ENCODE measurements around the gene SERPINA12.

SERPINA12 gene

GRCh38 chr14:94505641-94506040 lies 3.6 kb downstream of the SERPINA12 start:
- Histone ChIP-seq H3K9me3 (ENCODE audit: insufficient read depth, low read length) (no peaks in the 10 kb centered on the region), H3K9ac (ENCODE audit: insufficient read length, low read depth) (no peak overlapping the region), H3K4me1 (ENCODE audit: insufficient read depth, insufficient read length) (no peaks in the 10 kb centered on the region), H3K4me3 (ENCODE audit: insufficient read length, low read depth) (no peak overlapping the region), H3K36me3 (ENCODE audit: insufficient read depth, insufficient read length, low read length) (no peaks in the 10 kb centered on the region), H3K27me3 (ENCODE audit: insufficient read depth, insufficient read length) (no peaks in the 10 kb centered on the region)
- TF ChIP-seq SUZ12 (IDR thresholded peaks at IDR 0.05; ENCODE audit: extremely low read depth, insufficient read depth, insufficient read length) (no peak), YY1 (IDR thresholded peaks at IDR 0.05; ENCODE audit: insufficient read depth, insufficient read length) (no peak), ZNF274 (IDR thresholded peaks at IDR 0.05; ENCODE audit: low read depth, low read length) (no peak)
- no peak for DNase-seq (ENCODE audit: low read depth, low spot score)

GRCh38 chr14:94505206-94505605 lies 4.1 kb downstream of the SERPINA12 start:
- no peaks in the 10 kb centered on the region for H3K4me1 ChIP-seq (ENCODE audit: insufficient read depth, insufficient read length)
- H3K4me3 ChIP-seq (ENCODE audit: insufficient read length, low read depth) = no peak overlapping the region
- DNase-seq (ENCODE audit: low read depth, low spot score) = no peak
- no peaks in the 10 kb centered on the region for H3K27me3 ChIP-seq (ENCODE audit: insufficient read depth, insufficient read length)
- no peaks in the 10 kb centered on the region for H3K36me3 ChIP-seq (ENCODE audit: insufficient read depth, insufficient read length, low read length)
- TF ChIP-seq YY1 (IDR thresholded peaks at IDR 0.05; ENCODE audit: insufficient read depth, insufficient read length) = no peak
- no peak for TF ChIP-seq ZNF274 (IDR thresholded peaks at IDR 0.05; ENCODE audit: low read depth, low read length)
- no peak overlapping the region for H3K9ac ChIP-seq (ENCODE audit: insufficient read length, low read depth)
- H3K9me3 ChIP-seq (ENCODE audit: insufficient read depth, low read length) = no peaks in the 10 kb centered on the region

GRCh38 chr14:94501588-94502516 lies 7.4 kb downstream of the SERPINA12 start:
- Histone ChIP-seq H3K4me3 (ENCODE audit: insufficient read length, low read depth) (no peak overlapping the region), H3K36me3 (ENCODE audit: insufficient read depth, insufficient read length, low read length) (no peaks in the 10 kb centered on the region), H3K4me1 (ENCODE audit: insufficient read depth, insufficient read length) (no peaks in the 10 kb centered on the region), H3K27me3 (ENCODE audit: insufficient read depth, insufficient read length) (no peaks in the 10 kb centered on the region), H3K9ac (ENCODE audit: insufficient read length, low read depth) (no peak overlapping the region), H3K9me3 (ENCODE audit: insufficient read depth, low read length) (no peaks in the 10 kb centered on the region)
- TF ChIP-seq ZNF274 (IDR thresholded peaks at IDR 0.05; ENCODE audit: low read depth, low read length) = no peak
- TF ChIP-seq YY1 (IDR thresholded peaks at IDR 0.05; ENCODE audit: insufficient read depth, insufficient read length) = no peak
- no peak for TF ChIP-seq SUZ12 (IDR thresholded peaks at IDR 0.05; ENCODE audit: extremely low read depth, insufficient read depth, insufficient read length)
- DNase-seq (ENCODE audit: low read depth, low spot score) = no peak

DNA sequence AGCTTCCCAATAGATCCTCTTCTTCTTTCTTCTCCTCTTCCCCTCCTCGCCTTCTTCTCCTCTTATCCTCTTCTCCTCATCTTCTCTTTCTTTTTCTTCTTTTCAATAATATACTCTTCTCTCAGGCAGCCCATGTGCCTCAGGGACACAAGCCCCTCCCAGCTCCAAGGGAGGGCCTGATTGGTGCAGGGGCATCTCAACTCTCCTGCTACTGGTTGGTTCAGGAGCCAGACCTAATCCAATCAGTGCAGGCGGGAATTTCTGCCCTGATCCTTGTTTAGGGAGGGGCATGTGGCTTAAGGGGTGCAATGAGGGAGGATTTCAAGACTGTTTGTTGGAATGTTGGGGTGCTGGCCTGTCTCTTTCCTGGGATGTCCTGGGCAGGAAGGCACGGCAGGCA lies 9.0 kb downstream of the SERPINA12 start:
- no peak for DNase-seq (ENCODE audit: low read depth, low spot score)
- TF ChIP-seq ZNF274 (IDR thresholded peaks at IDR 0.05; ENCODE audit: low read depth, low read length) = no peak
- TF ChIP-seq YY1 (IDR thresholded peaks at IDR 0.05; ENCODE audit: insufficient read depth, insufficient read length) = no peak
- TF ChIP-seq SUZ12 (IDR thresholded peaks at IDR 0.05; ENCODE audit: extremely low read depth, insufficient read depth, insufficient read length) = no peak
- Histone ChIP-seq H3K9ac (ENCODE audit: insufficient read length, low read depth) (no peak overlapping the region), H3K36me3 (ENCODE audit: insufficient read depth, insufficient read length, low read length) (no peaks in the 10 kb centered on the region), H3K9me3 (ENCODE audit: insufficient read depth, low read length) (no peaks in the 10 kb centered on the region), H3K4me1 (ENCODE audit: insufficient read depth, insufficient read length) (no peaks in the 10 kb centered on the region), H3K4me3 (ENCODE audit: insufficient read length, low read depth) (no peak overlapping the region), H3K27me3 (ENCODE audit: insufficient read depth, insufficient read length) (no peaks in the 10 kb centered on the region)

- no peaks in the 10 kb centered on the region for H3K9me3 ChIP-seq (ENCODE audit: insufficient read depth, low read length)
- TF ChIP-seq YY1 (IDR thresholded peaks at IDR 0.05; ENCODE audit: insufficient read depth, insufficient read length) (no peak), ZNF274 (IDR thresholded peaks at IDR 0.05; ENCODE audit: low read depth, low read length) (no peak), SUZ12 (IDR thresholded peaks at IDR 0.05; ENCODE audit: extremely low read depth, insufficient read depth, insufficient read length) (no peak)
- no peaks in the 10 kb centered on the region for H3K27me3 ChIP-seq (ENCODE audit: insufficient read depth, insufficient read length)
- no peak overlapping the region for H3K4me3 ChIP-seq (ENCODE audit: insufficient read length, low read depth)
- H3K9ac ChIP-seq (ENCODE audit: insufficient read length, low read depth) = no peak overlapping the region
- H3K36me3 ChIP-seq (ENCODE audit: insufficient read depth, insufficient read length, low read length) = no peaks in the 10 kb centered on the region
- H3K4me1 ChIP-seq (ENCODE audit: insufficient read depth, insufficient read length) = no peaks in the 10 kb centered on the region
- no peak for DNase-seq (ENCODE audit: low read depth, low spot score)
Observed at GRCh38 chr14:94499673-94500072, 9.6 kb downstream of the SERPINA12 start.

DNA sequence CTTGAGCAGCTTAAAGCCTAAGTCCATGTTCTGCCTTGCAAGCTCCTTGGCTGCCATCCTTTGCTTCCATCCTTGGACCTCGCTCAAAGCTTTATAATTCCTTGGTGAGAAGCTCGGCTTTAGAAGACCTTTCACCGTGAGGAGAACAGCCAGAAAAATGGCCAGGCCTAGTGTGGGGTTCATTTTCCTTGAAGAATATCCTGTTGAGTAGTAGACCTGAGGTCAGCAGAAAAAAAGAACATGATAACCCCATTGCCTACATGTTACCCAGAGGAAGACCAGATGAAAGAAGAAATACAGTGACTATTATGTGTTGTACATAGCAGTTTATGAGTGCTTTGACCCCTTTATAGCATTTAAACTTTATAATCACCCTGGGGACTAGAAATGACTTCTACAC lies 11.1 kb downstream of the SERPINA12 start:
- TF ChIP-seq SUZ12 (IDR thresholded peaks at IDR 0.05; ENCODE audit: extremely low read depth, insufficient read depth, insufficient read length) (no peak), ZNF274 (IDR thresholded peaks at IDR 0.05; ENCODE audit: low read depth, low read length) (no peak), YY1 (IDR thresholded peaks at IDR 0.05; ENCODE audit: insufficient read depth, insufficient read length) (no peak)
- Histone ChIP-seq H3K27me3 (ENCODE audit: insufficient read depth, insufficient read length) (no peaks in the 10 kb centered on the region), H3K9me3 (ENCODE audit: insufficient read depth, low read length) (no peaks in the 10 kb centered on the region), H3K4me3 (ENCODE audit: insufficient read length, low read depth) (no peak overlapping the region), H3K4me1 (ENCODE audit: insufficient read depth, insufficient read length) (no peaks in the 10 kb centered on the region), H3K36me3 (ENCODE audit: insufficient read depth, insufficient read length, low read length) (no peaks in the 10 kb centered on the region), H3K9ac (ENCODE audit: insufficient read length, low read depth) (no peak overlapping the region)
- no peak for DNase-seq (ENCODE audit: low read depth, low spot score)

GRCh38 chr14:94494085-94494484 lies 15.2 kb downstream of the SERPINA12 start:
- H3K9ac ChIP-seq (ENCODE audit: insufficient read length, low read depth) = no peak overlapping the region
- no peaks in the 10 kb centered on the region for H3K27me3 ChIP-seq (ENCODE audit: insufficient read depth, insufficient read length)
- TF ChIP-seq SUZ12 (IDR thresholded peaks at IDR 0.05; ENCODE audit: extremely low read depth, insufficient read depth, insufficient read length) = no peak
- TF ChIP-seq ZNF274 (IDR thresholded peaks at IDR 0.05; ENCODE audit: low read depth, low read length) = no peak
- no peaks in the 10 kb centered on the region for H3K36me3 ChIP-seq (ENCODE audit: insufficient read depth, insufficient read length, low read length)
- no peaks in the 10 kb centered on the region for H3K9me3 ChIP-seq (ENCODE audit: insufficient read depth, low read length)
- DNase-seq (ENCODE audit: low read depth, low spot score) = no peak
- H3K4me3 ChIP-seq (ENCODE audit: insufficient read length, low read depth) = no peak overlapping the region
- no peaks in the 10 kb centered on the region for H3K4me1 ChIP-seq (ENCODE audit: insufficient read depth, insufficient read length)
